Bronchial epithelial cell (primary cell): ENCODE results near the gene FBLN2. TPM values are rescaled to one million over a fixed set of nuclear protein-coding genes. Genes with fewer than 3 reads are reported as not detected.

ENCODE experiments used
- DNase-seq: peaks from one replicate; pipeline ENCODE4 v3.0.0-alpha.2; 2010; ENCODE audit warnings: low read depth
- FAIRE-seq: peaks from 2 replicates; lab custom pipeline; 2011; peaks lifted over from hg19 to GRCh38; lab: Jason Lieb, UNC
- H3K27me3 ChIP-seq: 2 replicates; pipeline ENCODE4 v1.5.1; 2011; ENCODE audit warnings: low read length; ENCODE audit not compliant: control insufficient read depth, insufficient read depth
- H3K36me3 ChIP-seq: 2 replicates; pipeline ENCODE4 v1.5.1; 2011; ENCODE audit warnings: low read length; ENCODE audit not compliant: control insufficient read depth, insufficient read depth
- H3K4me3 ChIP-seq: 2 replicates; pipeline ENCODE4 v1.5.1; 2011; ENCODE audit warnings: mild to moderate bottlenecking, low read depth, low read length, control low read depth
- CTCF ChIP-seq: IDR thresholded peaks from 2 replicates; pipeline ENCODE4 v1.5.1; 2011; ENCODE audit warnings: mild to moderate bottlenecking, moderate library complexity, low read length, control low read depth, inconsistent platforms; ENCODE audit not compliant: insufficient read depth, severe bottlenecking
- total RNA-seq: library from RNA; depleted of rRNA; stranded (reverse); fragments of >200 nt; gene quantifications from 2 replicates; pipeline ENCODE4 v1.2.1, GENCODE V29; 2014

The FBLN2 gene
- total RNA-seq, 1 donor from 2014 or later: 4.7 TPM

- DNase-seq: no peak
- no peak overlapping the region for H3K4me3 ChIP-seq
- no peak for TF ChIP-seq CTCF
- no peak for FAIRE-seq
- no peaks in the 10 kb centered on the region for H3K36me3 ChIP-seq
- no peaks in the 10 kb centered on the region for H3K27me3 ChIP-seq
Measured at GRCh38 chr3:13619661-13620230, 70.8 kb downstream of the FBLN2 start.

- Histone ChIP-seq H3K4me3 (no peak overlapping the region), H3K36me3 (no peaks in the 10 kb centered on the region), H3K27me3 (no peaks in the 10 kb centered on the region)
- TF ChIP-seq CTCF: no peak
- FAIRE-seq (no peak), DNase-seq (no peak)
Measured at GRCh38 chr3:13620281-13620680, 71.4 kb downstream of the FBLN2 start.

- Histone ChIP-seq H3K36me3 (no peaks in the 10 kb centered on the region), H3K4me3 (no peak overlapping the region), H3K27me3 (no peaks in the 10 kb centered on the region)
- no peak for FAIRE-seq
- DNase-seq: no peak
- TF ChIP-seq CTCF: no peak
Measured at GRCh38 chr3:13620776-13621365, 71.9 kb downstream of the FBLN2 start.

GRCh38 chr3:13621381-13622221, 72.7 kb downstream of the FBLN2 start:
- no peaks in the 10 kb centered on the region for H3K27me3 ChIP-seq
- TF ChIP-seq CTCF: no peak
- FAIRE-seq: no peak

GRCh38 chr3:13622356-13622755, 73.4 kb downstream of the FBLN2 start:
- Histone ChIP-seq H3K4me3 (no peak overlapping the region), H3K36me3 (no peaks in the 10 kb centered on the region), H3K27me3 (no peaks in the 10 kb centered on the region)
- DNase-seq: no peak
- FAIRE-seq: no peak
- no peak for TF ChIP-seq CTCF

More at GRCh38 chr3:13621381-13622221, 72.7 kb downstream of the FBLN2 start:
- no peak for DNase-seq
- no peak overlapping the region for H3K4me3 ChIP-seq
- H3K36me3 ChIP-seq: no peaks in the 10 kb centered on the region
